A549 (cell line): Measurements from ENCODE around the gene OR52E1. TPM values are rescaled to one million over a fixed set of nuclear protein-coding genes. Genes with fewer than 3 reads are reported as not detected.

Source experiments
- ATAC-seq, 2 experiments: fragments of 200-7000 bp in 1 of 2; fragments of >200 bp in 1 of 2; cut with Nextera tagmentation in 1 of 2; cut with Tn5 transposase in 1 of 2; 3 replicates each; pipeline versions ENCODE4 v1.8.0 to v1.9.1; 2018 to 2020; ENCODE audit warnings: mild to moderate bottlenecking in 1 of 2, moderate library complexity in 1 of 2
- CTCF ChIA-PET: fragments of 300-600 bp; sonication (Branson Sonifier 250); formaldehyde crosslinking; extraction: SDS; loops from one replicate; lab custom pipeline; 2021; ENCODE audit warnings: antibody characterized with exemption, inconsistent platforms; lab: Yijun Ruan, JAX
- POLR2A ChIA-PET: fragments of 350-600 bp; formaldehyde crosslinking; extraction: SDS; loops from one replicate; lab custom pipeline; 2021; ENCODE audit warnings: antibody characterized with exemption, inconsistent platforms; lab: Yijun Ruan, JAX
- DNase-seq, 2 experiments: peaks; one replicate each; pipeline versions ENCODE4 v3.0.0 to v3.0.0-alpha.2; 2011 to 2016; ENCODE audit warnings: low read depth in 1 of 2, low spot score in 1 of 2
- FAIRE-seq: peaks from 2 replicates; lab custom pipeline; 2011; peaks lifted over from hg19 to GRCh38; lab: Jason Lieb, UNC
- H3K27ac ChIP-seq, 2 experiments: fragments of >200 bp; sonication (Bioruptor Twin); formaldehyde crosslinking; 3 replicates each; pipeline ENCODE4 v1.5.1; 2016 to 2017
- H3K4me1 ChIP-seq: fragments of >200 bp; sonication (Bioruptor Twin); formaldehyde crosslinking; 3 replicates; pipeline ENCODE4 v1.6.1; 2016
- H3K4me2 ChIP-seq: fragments of >200 bp; sonication (Bioruptor Twin); formaldehyde crosslinking; 3 replicates; pipeline ENCODE4 v1.6.1; 2016
- H3K4me3 ChIP-seq: fragments of >200 bp; sonication (Bioruptor Twin); formaldehyde crosslinking; 3 replicates; pipeline ENCODE4 v1.5.1; 2016
- H3K9me3 ChIP-seq: fragments of >200 bp; sonication (Bioruptor Twin); formaldehyde crosslinking; 3 replicates; pipeline ENCODE4 v1.6.1; 2016
- CHD2 ChIP-seq: fragments of 150-350 bp; IDR thresholded peaks from 2 replicates; pipeline ENCODE4 v1.6.1; 2014; ENCODE audit warnings: low read length; ENCODE audit not compliant: partially characterized antibody
- CHD4 ChIP-seq: fragments of 200-600 bp; sonication (generic); IDR thresholded peaks from 2 replicates; pipeline ENCODE4 v1.6.1; 2016; ENCODE audit warnings: antibody characterized with exemption, mild to moderate bottlenecking, borderline replicate concordance
- FOXS1 ChIP-seq: fragments of 250-450 bp; sonication (Bioruptor Pico); IDR thresholded peaks from 2 replicates; pipeline ENCODE4 v1.5.0; 2020; ENCODE audit warnings: mild to moderate bottlenecking, moderate library complexity
- GATA3 ChIP-seq: IDR thresholded peaks from 2 replicates; pipeline ENCODE4 v1.6.1; 2012; ENCODE audit warnings: borderline replicate concordance
- HOXB13 ChIP-seq: fragments of 250-450 bp; sonication (Bioruptor Pico); IDR thresholded peaks from 2 replicates; pipeline ENCODE4 v1.5.0; 2020; ENCODE audit warnings: low read depth, mild to moderate bottlenecking, moderate library complexity
- HOXB5 ChIP-seq: fragments of 250-450 bp; sonication (Bioruptor Pico); IDR thresholded peaks from 2 replicates; pipeline ENCODE4 v1.5.0; 2020; ENCODE audit warnings: mild to moderate bottlenecking, moderate library complexity
- KDM5A ChIP-seq: fragments of 200-600 bp; sonication (generic); IDR thresholded peaks from 2 replicates; pipeline ENCODE4 v1.6.1; 2016; ENCODE audit warnings: antibody characterized with exemption, mild to moderate bottlenecking
- MAFK ChIP-seq: fragments of 450-650 bp; IDR thresholded peaks from 2 replicates; pipeline ENCODE4 v1.6.1; 2014; ENCODE audit not compliant: partially characterized antibody
- NFE2L2 ChIP-seq: fragments of 150-350 bp; conservative IDR thresholded peaks from 2 replicates; pipeline ENCODE4 v1.6.1; 2014; ENCODE audit warnings: low read length
- NPAS2 ChIP-seq: fragments of 250-450 bp; sonication (Bioruptor Pico); IDR thresholded peaks from 2 replicates; pipeline ENCODE4 v1.8.0; 2022; ENCODE audit warnings: mild to moderate bottlenecking, moderate library complexity, borderline replicate concordance
- NR3C1 ChIP-seq: fragments of >200 bp; sonication (Bioruptor Twin); formaldehyde crosslinking; IDR thresholded peaks from 3 replicates; pipeline ENCODE4 v1.6.1; 2017
- PHF8 ChIP-seq: fragments of 200-600 bp; sonication (generic); IDR thresholded peaks from 2 replicates; pipeline ENCODE4 v1.6.1; 2016; ENCODE audit warnings: low read depth, mild to moderate bottlenecking, antibody characterized with exemption, moderate library complexity, borderline replicate concordance
- POLR2AphosphoS2 ChIP-seq: conservative IDR thresholded peaks from 2 replicates; pipeline ENCODE4 v1.6.1; 2012; ENCODE audit warnings: low read length, improper control_type of control experiment, inconsistent platforms
- RAD21 ChIP-seq, 2 experiments: fragments of >200 bp in 1 of 2; sonication (Bioruptor Twin) in 1 of 2; formaldehyde crosslinking in 1 of 2; IDR thresholded peaks in 1 of 2; conservative IDR thresholded peaks in 1 of 2; 2 replicates in 1 of 2; 3 replicates in 1 of 2; pipeline ENCODE4 v1.6.1; 2012 to 2018; ENCODE audit warnings: inconsistent platforms in 1 of 2
- RARB ChIP-seq: fragments of 250-450 bp; sonication (Bioruptor Pico); IDR thresholded peaks from 2 replicates; pipeline ENCODE4 v1.8.0; 2021; ENCODE audit warnings: mild to moderate bottlenecking, moderate library complexity
- RCOR1 ChIP-seq: fragments of 150-350 bp; IDR thresholded peaks from 2 replicates; pipeline ENCODE4 v1.6.1; 2014; ENCODE audit warnings: antibody characterized with exemption, low read length, low read depth
- REST ChIP-seq: fragments of 200-600 bp; sonication (generic); IDR thresholded peaks from 2 replicates; pipeline ENCODE4 v1.6.1; 2016; ENCODE audit warnings: antibody characterized with exemption, mild to moderate bottlenecking, moderate library complexity
- RFX5 ChIP-seq: fragments of 450-650 bp; IDR thresholded peaks from 2 replicates; pipeline ENCODE4 v1.7.1; 2014; ENCODE audit warnings: antibody characterized with exemption, mild to moderate bottlenecking, moderate library complexity
- RNF2 ChIP-seq: fragments of 200-600 bp; sonication (generic); IDR thresholded peaks from 2 replicates; pipeline ENCODE4 v1.6.1; 2016; ENCODE audit warnings: low read depth, mild to moderate bottlenecking, antibody characterized with exemption, moderate library complexity, borderline replicate concordance
- SMC3 ChIP-seq: fragments of >200 bp; sonication (Bioruptor Twin); formaldehyde crosslinking; IDR thresholded peaks from 3 replicates; pipeline ENCODE4 v1.6.1; 2018; ENCODE audit warnings: inconsistent platforms
- TFCP2L1 ChIP-seq: fragments of 250-450 bp; sonication (Bioruptor Pico); IDR thresholded peaks from 2 replicates; pipeline ENCODE4 v1.5.0; 2021; ENCODE audit warnings: mild to moderate bottlenecking
- TP53 ChIP-seq: fragments of 250-450 bp; sonication (Bioruptor Pico); IDR thresholded peaks from 2 replicates; pipeline ENCODE4 v1.5.0; 2021; ENCODE audit warnings: mild to moderate bottlenecking, moderate library complexity
- ZC3H11A ChIP-seq: fragments of 450-650 bp; IDR thresholded peaks from 2 replicates; pipeline ENCODE4 v1.6.1; 2014; ENCODE audit warnings: antibody characterized with exemption, mild to moderate bottlenecking
- ZFP36 ChIP-seq: fragments of 450-650 bp; IDR thresholded peaks from 2 replicates; pipeline ENCODE4 v1.6.1; 2014; ENCODE audit warnings: borderline replicate concordance; ENCODE audit not compliant: partially characterized antibody
- WGBS: methylation state at CpG from one replicate; pipeline ENCODE4 v1.1.6; 2017; ENCODE audit errors: missing lambda C conversion rate; 5-methylcytosine and 5-hydroxymethylcytosine counted together
- polyA plus RNA-seq, 4 experiments: library from polyadenylated mRNA; depleted of rRNA in 3 of 4; stranded (reverse); fragments of >200 nt; fragmentation: RNase III in 1 of 4; extraction: RNeasy Plus Mini Kit Qiagen cat#74134 plus additional on column Dnase treatment in 1 of 4; gene quantifications; 2 replicates in 3 of 4; 3 replicates in 1 of 4; pipeline ENCODE4 v1.2.3, GENCODE V29; 2011 to 2017
- TF ChIP-seq, protein P1 (sequence below): fragments of 450-650 bp; IDR thresholded peaks from 2 replicates; pipeline ENCODE4 v1.6.1; 2014; ENCODE audit warnings: antibody characterized with exemption
- TF ChIP-seq, protein P2 (sequence below): IDR thresholded peaks from 2 replicates; pipeline ENCODE4 v1.6.1; 2012
- TF ChIP-seq, protein P3 (sequence below): fragments of >200 bp; sonication (Bioruptor Twin); formaldehyde crosslinking; IDR thresholded peaks from 3 replicates; pipeline ENCODE4 v1.5.1; 2016

Gene OR52E1
- polyA plus RNA-seq, 2 of the 4 experiments (the other 2 are of a cell fraction): not detected

- TF ChIP-seq, protein P1, sequence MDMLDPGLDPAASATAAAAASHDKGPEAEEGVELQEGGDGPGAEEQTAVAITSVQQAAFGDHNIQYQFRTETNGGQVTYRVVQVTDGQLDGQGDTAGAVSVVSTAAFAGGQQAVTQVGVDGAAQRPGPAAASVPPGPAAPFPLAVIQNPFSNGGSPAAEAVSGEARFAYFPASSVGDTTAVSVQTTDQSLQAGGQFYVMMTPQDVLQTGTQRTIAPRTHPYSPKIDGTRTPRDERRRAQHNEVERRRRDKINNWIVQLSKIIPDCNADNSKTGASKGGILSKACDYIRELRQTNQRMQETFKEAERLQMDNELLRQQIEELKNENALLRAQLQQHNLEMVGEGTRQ: no peak
- TF ChIP-seq NFE2L2 (no peak), ZFP36 (no peak), RAD21 (conservative IDR thresholded peaks at IDR 0.05 in 1 of 2, IDR thresholded peaks at IDR 0.05 in 1 of 2) (no peak), TFCP2L1 (CRISPR knock-in tag) (no peak), HOXB13 (CRISPR knock-in tag) (no peak), POLR2AphosphoS2 (no peak), PHF8 (no peak), ZC3H11A (no peak)
Observed at GRCh38 chr11:5092821-5093585, 23.6 kb downstream of the OR52E1 start (continued).

DNA sequence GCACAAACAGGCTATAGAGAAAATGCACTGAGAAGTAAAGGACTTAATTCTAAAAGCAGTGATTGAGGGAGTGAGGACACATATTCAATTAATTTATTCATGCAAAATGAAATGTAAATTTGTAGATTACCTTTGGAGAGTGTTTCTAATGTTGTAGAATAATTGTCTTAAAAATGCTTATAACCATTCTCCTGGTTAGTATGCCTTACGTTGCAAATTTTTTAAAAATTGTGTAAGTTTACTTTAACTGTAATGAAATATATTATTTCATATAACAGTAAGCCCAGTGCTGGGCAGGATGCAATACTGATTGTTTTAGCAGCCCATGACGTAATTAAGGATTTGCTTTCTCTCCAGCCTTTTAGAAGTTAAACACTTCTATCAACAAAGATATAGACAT, 26.6 kb downstream of the OR52E1 start:
- Histone ChIP-seq H3K4me3 (no peak overlapping the region), H3K4me2 (no peak overlapping the region), H3K4me1 (no peaks in the 10 kb centered on the region), H3K27ac (no peak overlapping the region), H3K9me3 (no peaks in the 10 kb centered on the region)
- FAIRE-seq: no peak
- TF ChIP-seq MAFK: peak; percentile 26
- no peak for TF ChIP-seq ZFP36
- 2% methylated on average over 2 of the region's 2 CpGs for WGBS
- CTCF ChIA-PET: no interaction called here
- no peak for ATAC-seq
- POLR2A ChIA-PET: no interaction called here
- no peak for DNase-seq

GRCh38 chr11:5102246-5102645, 32.9 kb downstream of the OR52E1 start:
- POLR2A ChIA-PET: no interaction called here
- no peak overlapping the region for H3K4me2 ChIP-seq
- no peak overlapping the region for H3K4me3 ChIP-seq
- H3K9me3 ChIP-seq: no peaks in the 10 kb centered on the region
- CTCF ChIA-PET: no interaction called here
- no peak for ATAC-seq
- no peaks in the 10 kb centered on the region for H3K4me1 ChIP-seq
- no peak overlapping the region for H3K27ac ChIP-seq
- WGBS: 34% methylated on average over 2 of the region's 2 CpGs
- TF ChIP-seq NR3C1: no peak
- TF ChIP-seq RARB (CRISPR knock-in tag): no peak
- no peak for TF ChIP-seq GATA3
- no peak for TF ChIP-seq NPAS2 (CRISPR knock-in tag)
- TF ChIP-seq RCOR1: no peak
- TF ChIP-seq RNF2: no peak
- no peak for TF ChIP-seq HOXB5 (CRISPR knock-in tag)
- TF ChIP-seq, all 56 proteins: peak for 0
- no peak for FAIRE-seq
- DNase-seq: no peak

DNA sequence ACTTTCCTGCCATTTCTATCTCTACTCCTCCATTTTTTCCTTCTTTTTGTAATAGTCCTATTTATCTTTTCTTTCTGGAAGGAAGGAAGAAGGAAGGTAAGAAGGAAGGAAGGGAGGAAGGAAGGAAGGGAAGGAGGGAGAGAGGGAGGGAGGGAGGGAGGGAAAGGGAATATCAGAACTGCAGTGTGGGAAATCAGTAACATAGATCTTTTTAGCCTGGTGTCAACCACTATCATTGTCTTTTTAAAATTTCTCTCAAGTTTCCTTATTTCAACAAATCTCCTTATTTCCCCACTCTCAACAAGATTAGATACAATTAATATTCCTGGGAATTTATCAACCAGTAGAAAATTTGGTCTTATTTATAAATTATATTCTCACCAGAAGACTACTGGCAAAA, 33.7 kb downstream of the OR52E1 start:
- no peak for FAIRE-seq
- TF ChIP-seq TP53 (CRISPR knock-in tag) (no peak), CHD4 (no peak), RNF2 (no peak), KDM5A (no peak), MAFK (no peak), FOXS1 (CRISPR knock-in tag) (no peak), NPAS2 (CRISPR knock-in tag) (no peak), REST (no peak), SMC3 (no peak), RFX5 (no peak), CHD2 (no peak)
- TF ChIP-seq, protein P2, sequence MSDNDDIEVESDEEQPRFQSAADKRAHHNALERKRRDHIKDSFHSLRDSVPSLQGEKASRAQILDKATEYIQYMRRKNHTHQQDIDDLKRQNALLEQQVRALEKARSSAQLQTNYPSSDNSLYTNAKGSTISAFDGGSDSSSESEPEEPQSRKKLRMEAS: no peak
- TF ChIP-seq, protein P3, sequence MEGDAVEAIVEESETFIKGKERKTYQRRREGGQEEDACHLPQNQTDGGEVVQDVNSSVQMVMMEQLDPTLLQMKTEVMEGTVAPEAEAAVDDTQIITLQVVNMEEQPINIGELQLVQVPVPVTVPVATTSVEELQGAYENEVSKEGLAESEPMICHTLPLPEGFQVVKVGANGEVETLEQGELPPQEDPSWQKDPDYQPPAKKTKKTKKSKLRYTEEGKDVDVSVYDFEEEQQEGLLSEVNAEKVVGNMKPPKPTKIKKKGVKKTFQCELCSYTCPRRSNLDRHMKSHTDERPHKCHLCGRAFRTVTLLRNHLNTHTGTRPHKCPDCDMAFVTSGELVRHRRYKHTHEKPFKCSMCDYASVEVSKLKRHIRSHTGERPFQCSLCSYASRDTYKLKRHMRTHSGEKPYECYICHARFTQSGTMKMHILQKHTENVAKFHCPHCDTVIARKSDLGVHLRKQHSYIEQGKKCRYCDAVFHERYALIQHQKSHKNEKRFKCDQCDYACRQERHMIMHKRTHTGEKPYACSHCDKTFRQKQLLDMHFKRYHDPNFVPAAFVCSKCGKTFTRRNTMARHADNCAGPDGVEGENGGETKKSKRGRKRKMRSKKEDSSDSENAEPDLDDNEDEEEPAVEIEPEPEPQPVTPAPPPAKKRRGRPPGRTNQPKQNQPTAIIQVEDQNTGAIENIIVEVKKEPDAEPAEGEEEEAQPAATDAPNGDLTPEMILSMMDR: no peak

More for the DNA sequence above, 33.7 kb downstream of the OR52E1 start:
- CTCF ChIA-PET: no interaction called here
- no peaks in the 10 kb centered on the region for H3K4me1 ChIP-seq
- no peak overlapping the region for H3K27ac ChIP-seq
- H3K4me3 ChIP-seq: no peak overlapping the region
- no peak for ATAC-seq
- no peak for DNase-seq
- H3K4me2 ChIP-seq: no peak overlapping the region
- no peaks in the 10 kb centered on the region for H3K9me3 ChIP-seq
- POLR2A ChIA-PET: no interaction called here
